GM23248 (cell line): ENCODE results near the gene LBX2. TPM values are rescaled to one million over a fixed set of nuclear protein-coding genes. Genes with fewer than 3 reads are reported as not detected.
A peak's percentile ranks its signal among the peaks of the same experiment; 100 is the strongest.

Source experiments
- DNase-seq: peaks from one replicate; pipeline ENCODE4 v3.0.0-alpha.2; 2015
- H2AFZ ChIP-seq: fragments of 200-600 bp; sonication (generic); 2 replicates; pipeline ENCODE4 v1.6.1; 2016; ENCODE audit warnings: antibody characterized with exemption
- H3F3A ChIP-seq: fragments of 200-600 bp; sonication (generic); 2 replicates; pipeline ENCODE4 v1.6.1; 2016; ENCODE audit warnings: mild to moderate bottlenecking, antibody characterized with exemption, mixed run types; ENCODE audit not compliant: insufficient read depth
- H3K27ac ChIP-seq: fragments of 200-600 bp; sonication (generic); 2 replicates; pipeline ENCODE4 v1.5.1; 2016; ENCODE audit warnings: mild to moderate bottlenecking
- H3K27me3 ChIP-seq: fragments of 200-600 bp; sonication (generic); replicated peaks from 2 replicates; pipeline ENCODE4 v1.6.1; 2016; ENCODE audit warnings: mild to moderate bottlenecking; ENCODE audit not compliant: insufficient read depth
- H3K36me3 ChIP-seq: fragments of 200-600 bp; sonication (generic); 2 replicates; pipeline ENCODE4 v1.6.1; 2016; ENCODE audit warnings: low read depth, mild to moderate bottlenecking
- H3K4me1 ChIP-seq: fragments of 200-600 bp; sonication (generic); 2 replicates; pipeline ENCODE4 v1.6.1; 2016; ENCODE audit warnings: mild to moderate bottlenecking; ENCODE audit not compliant: insufficient read depth
- H3K4me2 ChIP-seq: fragments of 200-600 bp; sonication (generic); one replicate; pipeline ENCODE4 v1.6.1; 2016; ENCODE audit warnings: mild to moderate bottlenecking; ENCODE audit not compliant: unreplicated experiment
- H3K4me3 ChIP-seq: fragments of 200-600 bp; sonication (generic); 2 replicates; pipeline ENCODE4 v1.5.1; 2016; ENCODE audit warnings: mild to moderate bottlenecking
- H3K79me2 ChIP-seq: fragments of 200-600 bp; sonication (generic); 2 replicates; pipeline ENCODE4 v1.6.1; 2016; ENCODE audit warnings: mild to moderate bottlenecking; ENCODE audit not compliant: insufficient read depth
- H3K9ac ChIP-seq: fragments of 200-600 bp; sonication (generic); 2 replicates; pipeline ENCODE4 v1.6.1; 2016; ENCODE audit warnings: mild to moderate bottlenecking
- H3K9me2 ChIP-seq: fragments of 200-600 bp; sonication (generic); 2 replicates; pipeline ENCODE4 v1.6.1; 2016; ENCODE audit warnings: mixed run types, mild to moderate bottlenecking, moderate library complexity; ENCODE audit not compliant: insufficient read depth
- H3K9me3 ChIP-seq: fragments of 200-600 bp; sonication (generic); one replicate; pipeline ENCODE4 v1.6.1; 2017; ENCODE audit warnings: low read depth
- H4K20me1 ChIP-seq: fragments of 200-600 bp; sonication (generic); 2 replicates; pipeline ENCODE4 v1.6.0; 2016; ENCODE audit not compliant: insufficient read depth
- EZH2 ChIP-seq: fragments of 200-600 bp; sonication (generic); IDR thresholded peaks from 2 replicates; pipeline ENCODE4 v1.6.1; 2018; ENCODE audit warnings: antibody characterized with exemption, mild to moderate bottlenecking; ENCODE audit not compliant: insufficient read depth, poor library complexity, severe bottlenecking
- EZH2phosphoT487 ChIP-seq: fragments of 200-600 bp; sonication (generic); IDR thresholded peaks from 2 replicates; pipeline ENCODE4 v1.6.1; 2018; ENCODE audit warnings: antibody characterized with exemption, moderate library complexity, mild to moderate bottlenecking, low read depth; ENCODE audit not compliant: insufficient read depth
- WGBS, 2 experiments: methylation state at CpG; one replicate each; pipeline ENCODE4 v1.1.6; 2015 to 2017; ENCODE audit warnings: low lambda C conversion rate in 2 of 2, low coverage in 1 of 2; ENCODE audit errors: missing lambda C conversion rate in 2 of 2; 5-methylcytosine and 5-hydroxymethylcytosine counted together
- in situ Hi-C: fragments of 300-500 bp; cut with MboI; formaldehyde crosslinking; loops from 2 replicates; pipeline ENCODE4 v1.15.0; 2020
- polyA plus RNA-seq: library from polyadenylated mRNA; unstranded; fragments of >200 nt; fragmentation: Nextera tagmentation; extraction: Ambion mirVana; gene quantifications from 2 replicates; pipeline ENCODE4 v1.2.1, GENCODE V29; 2016
- total RNA-seq: library from RNA; depleted of rRNA; stranded (reverse); fragments of >200 nt; shearing (Covaris generic); gene quantifications from 2 replicates; pipeline ENCODE4 v1.2.3, GENCODE V29; 2014

LBX2 gene
- total and polyA plus RNA-seq, 2 experiments from 2014 or later = 1.1 to 4.6 TPM

- peaks cover 86% of the 10 kb centered on the region for H3K27me3 ChIP-seq
- H4K20me1 ChIP-seq = no peaks in the 10 kb centered on the region
- H2AFZ ChIP-seq = no peak overlapping the region
- H3K4me2 ChIP-seq = no peak overlapping the region
- H3K36me3 ChIP-seq = no peaks in the 10 kb centered on the region
- no peak overlapping the region for H3K4me3 ChIP-seq
- H3K9me2 ChIP-seq = no peaks in the 10 kb centered on the region
- H3K4me1 ChIP-seq = no peaks in the 10 kb centered on the region
- no peak for TF ChIP-seq EZH2phosphoT487
- TF ChIP-seq EZH2 = no peak
- no peak overlapping the region for H3K27ac ChIP-seq
- H3F3A ChIP-seq = no peaks in the 10 kb centered on the region
- peak; percentile 59 for DNase-seq
- in situ Hi-C loops = no loop called here
- WGBS, 2 experiments = 12% methylated on average over 57 to 61 of the region's 72 CpGs
- no peaks in the 10 kb centered on the region for H3K9me3 ChIP-seq
- H3K9ac ChIP-seq = no peak overlapping the region
- no peaks in the 10 kb centered on the region for H3K79me2 ChIP-seq
Measured at GRCh38 chr2:74515981-74516633, 16.7 kb upstream of the LBX2 start.

- Histone ChIP-seq H3K9me2 (no peaks in the 10 kb centered on the region), H4K20me1 (no peaks in the 10 kb centered on the region), H3K36me3 (no peaks in the 10 kb centered on the region), H3K4me2 (no peak overlapping the region), H3K4me1 (no peaks in the 10 kb centered on the region), H3K9me3 (no peaks in the 10 kb centered on the region), H2AFZ (no peak overlapping the region), H3K9ac (no peak overlapping the region), H3F3A (no peaks in the 10 kb centered on the region), H3K27ac (no peak overlapping the region), H3K4me3 (no peak overlapping the region), H3K79me2 (no peaks in the 10 kb centered on the region), H3K27me3 (peaks cover 86% of the 10 kb centered on the region)
- TF ChIP-seq EZH2phosphoT487 (0 out of 2 replicates have a peak, but pooled peaks have one; percentile 23), EZH2 (peak; percentile 59)
- DNase-seq = no peak
- 11 to 13% methylated on average over 58 to 60 of the region's 60 CpGs for WGBS, 2 experiments
- in situ Hi-C loops = no loop called here
Measured at GRCh38 chr2:74515271-74515980, 16.0 kb upstream of the LBX2 start.

- Histone ChIP-seq H3K9ac (no peak within 1 kb of the TSS), H3K36me3 (no peaks in the 10 kb centered on the region), H3K4me2 (no peak within 1 kb of the TSS), H3K9me2 (no peaks in the 10 kb centered on the region), H3K4me1 (no peaks in the 10 kb centered on the region), H3F3A (no peaks in the 10 kb centered on the region), H3K9me3 (no peaks in the 10 kb centered on the region), H3K27ac (no peak within 1 kb of the TSS), H3K4me3 (no peak within 1 kb of the TSS), H2AFZ (no peak within 1 kb of the TSS), H4K20me1 (no peaks in the 10 kb centered on the region), H3K27me3 (peaks cover 80% of the 10 kb centered on the region), H3K79me2 (no peaks in the 10 kb centered on the region)
- WGBS, 2 experiments = 5% methylated on average over 73 to 80 of the region's 82 CpGs
- DNase-seq = peak; percentile 42
- in situ Hi-C loops = no loop called here
- TF ChIP-seq EZH2phosphoT487 (peak; percentile 13; the same call in 1 of the 2 replicates), EZH2 (peak; percentile 73)
Measured at GRCh38 chr2:74514368-74515270, 15.2 kb upstream of the LBX2 start, which contains the start of gene TLX2. Gene TLX2, plus strand, starts transcription at chr2:74514450. Its CDS starts 357 bp downstream, at chr2:74514807.
